Lower lobe of right lung (tissue), 2 donors: ENCODE data around the gene PHLPP1. TPM values are rescaled to one million over a fixed set of nuclear protein-coding genes. Genes with fewer than 3 reads are reported as not detected.

Experiments used
- ATAC-seq, 2 donors: fragments of 200-7000 bp; cut with Tn5 transposase; one replicate each; pipeline ENCODE4 v1.9.1; 2020 to 2022; ENCODE audit warnings: mild to moderate bottlenecking in 2 of 2, moderate library complexity in 2 of 2
- DNase-seq: peaks from one replicate; pipeline ENCODE4 v3.0.0-alpha.2; 2020
- H3K27ac ChIP-seq: fragments of 200-600 bp; one replicate; pipeline ENCODE4 v1.8.0; 2022
- H3K27me3 ChIP-seq: fragments of 200-600 bp; one replicate; pipeline ENCODE4 v1.8.0; 2022; ENCODE audit warnings: low read depth
- H3K36me3 ChIP-seq: fragments of 200-600 bp; one replicate; pipeline ENCODE4 v1.8.0; 2022; ENCODE audit warnings: mild to moderate bottlenecking
- H3K4me1 ChIP-seq: fragments of 200-600 bp; one replicate; pipeline ENCODE4 v1.8.0; 2022
- H3K4me3 ChIP-seq: fragments of 200-600 bp; one replicate; pipeline ENCODE4 v1.8.0; 2022; ENCODE audit warnings: mild to moderate bottlenecking
- H3K9me3 ChIP-seq: fragments of 200-600 bp; one replicate; pipeline ENCODE4 v1.8.0; 2022
- intact Hi-C: fragments of 100-400 bp; cut with DNase I; formaldehyde crosslinking; loops from one replicate; pipeline ENCODE4 v1.11.0; 2022
- total RNA-seq: library from RNA; stranded (reverse); fragmentation: NEBNext Ultra II Directional; extraction: Animal tissue kit (Norgen Biotek cat#: 25700); gene quantifications from one replicate; pipeline ENCODE4 v1.2.1, GENCODE V29; 2021
- TF ChIP-seq, protein P1 (sequence below): fragments of 200-600 bp; IDR thresholded peaks from one replicate; pipeline ENCODE4 v1.8.0; 2022; ENCODE audit warnings: antibody characterized with exemption, mild to moderate bottlenecking
- donor health status: DM: no; HTN: yes; CAD: no; lungs with severe emphysema.

PHLPP1 gene
- total RNA-seq, 1 donor from 2014 or later, result 12.6 TPM

DNA sequence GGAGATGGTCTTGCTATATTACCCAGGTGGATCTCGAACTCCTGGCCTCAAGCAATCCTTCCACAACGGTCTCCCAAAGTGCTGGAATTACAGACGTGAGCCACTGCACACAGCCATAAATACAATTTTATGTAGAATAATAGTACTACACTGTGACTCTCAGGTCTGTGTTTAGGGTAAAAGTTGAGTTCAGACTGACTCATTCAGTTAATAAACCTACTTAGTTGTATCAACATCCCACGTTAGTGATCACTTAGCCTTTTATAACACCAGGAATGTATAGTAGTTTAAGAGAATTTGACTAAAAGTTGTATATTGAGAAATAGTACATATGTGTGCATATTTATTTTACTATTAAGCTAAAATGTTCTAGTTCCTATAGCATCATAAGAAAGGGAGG, 237.5 kb downstream of the PHLPP1 start:
- no peak for DNase-seq
- ATAC-seq, result no peak
- intact Hi-C loops, result loop anchor here (10.0 kb wide), 1 partner anchor 238 kb away; the partner anchor contains the start of gene PHLPP1
- Histone ChIP-seq H3K36me3 (no peaks in the 10 kb centered on the region), H3K9me3 (no peaks in the 10 kb centered on the region), H3K4me1 (peaks cover 13% of the 10 kb centered on the region), H3K4me3 (no peak overlapping the region), H3K27me3 (no peaks in the 10 kb centered on the region), H3K27ac (no peak overlapping the region)
- TF ChIP-seq, protein P1, sequence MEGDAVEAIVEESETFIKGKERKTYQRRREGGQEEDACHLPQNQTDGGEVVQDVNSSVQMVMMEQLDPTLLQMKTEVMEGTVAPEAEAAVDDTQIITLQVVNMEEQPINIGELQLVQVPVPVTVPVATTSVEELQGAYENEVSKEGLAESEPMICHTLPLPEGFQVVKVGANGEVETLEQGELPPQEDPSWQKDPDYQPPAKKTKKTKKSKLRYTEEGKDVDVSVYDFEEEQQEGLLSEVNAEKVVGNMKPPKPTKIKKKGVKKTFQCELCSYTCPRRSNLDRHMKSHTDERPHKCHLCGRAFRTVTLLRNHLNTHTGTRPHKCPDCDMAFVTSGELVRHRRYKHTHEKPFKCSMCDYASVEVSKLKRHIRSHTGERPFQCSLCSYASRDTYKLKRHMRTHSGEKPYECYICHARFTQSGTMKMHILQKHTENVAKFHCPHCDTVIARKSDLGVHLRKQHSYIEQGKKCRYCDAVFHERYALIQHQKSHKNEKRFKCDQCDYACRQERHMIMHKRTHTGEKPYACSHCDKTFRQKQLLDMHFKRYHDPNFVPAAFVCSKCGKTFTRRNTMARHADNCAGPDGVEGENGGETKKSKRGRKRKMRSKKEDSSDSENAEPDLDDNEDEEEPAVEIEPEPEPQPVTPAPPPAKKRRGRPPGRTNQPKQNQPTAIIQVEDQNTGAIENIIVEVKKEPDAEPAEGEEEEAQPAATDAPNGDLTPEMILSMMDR, result no peak

DNA sequence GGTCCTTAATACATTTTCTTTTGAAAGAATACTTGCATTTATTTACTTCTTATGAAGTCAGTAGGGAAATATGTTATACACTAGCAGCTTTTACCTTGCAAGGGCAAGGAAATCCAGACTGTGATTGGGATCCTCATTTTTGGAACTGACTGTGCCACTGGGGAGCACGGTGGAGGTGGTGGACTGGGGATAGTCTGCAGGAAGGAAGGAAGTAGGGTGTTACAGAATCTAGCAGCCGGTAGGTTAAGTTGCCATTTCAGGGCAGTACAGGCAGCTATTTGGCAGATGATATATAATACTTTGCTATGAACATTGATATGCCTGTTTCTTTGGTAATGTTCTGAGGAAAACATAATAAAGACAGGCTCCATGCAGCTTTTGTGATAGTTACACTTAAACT, 238.3 kb downstream of the PHLPP1 start:
- Histone ChIP-seq H3K27ac (no peak overlapping the region), H3K36me3 (no peaks in the 10 kb centered on the region), H3K27me3 (no peaks in the 10 kb centered on the region), H3K4me3 (no peak overlapping the region), H3K4me1 (peaks cover 13% of the 10 kb centered on the region), H3K9me3 (no peaks in the 10 kb centered on the region)
- intact Hi-C loops, result loop anchor here (10.0 kb wide), 1 partner anchor 239 kb away; the partner anchor contains the start of gene PHLPP1
- TF ChIP-seq, protein P1, result no peak
- no peak for DNase-seq
- no peak for ATAC-seq

DNA sequence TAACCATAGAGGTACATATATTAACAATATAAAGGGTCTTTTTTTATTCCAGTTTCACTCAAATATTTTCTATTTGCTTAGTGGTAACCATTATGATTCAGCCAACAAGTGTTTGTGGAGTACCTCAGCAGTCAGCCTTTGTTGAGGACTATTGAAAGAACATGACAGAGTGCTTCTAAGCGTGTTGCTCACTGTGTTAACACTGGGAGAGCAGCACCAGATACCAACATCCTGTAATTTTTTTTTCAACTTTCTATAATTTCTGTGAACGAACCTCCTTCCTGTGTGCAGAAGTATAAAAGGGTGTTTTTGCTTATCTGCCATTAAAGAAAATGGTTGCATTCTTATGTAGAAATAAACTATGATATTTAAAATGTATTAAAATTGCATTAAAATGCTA, 239.0 kb downstream of the PHLPP1 start:
- DNase-seq (no peak), ATAC-seq (peak; percentile 61 to 74)
- H3K4me1 ChIP-seq, result peaks cover 13% of the 10 kb centered on the region
- no peak overlapping the region for H3K27ac ChIP-seq
- H3K4me3 ChIP-seq, result no peak overlapping the region
- H3K9me3 ChIP-seq, result no peaks in the 10 kb centered on the region
- intact Hi-C loops, result loop anchor here (10.0 kb wide), 1 partner anchor 240 kb away; the partner anchor contains the start of gene PHLPP1
- no peaks in the 10 kb centered on the region for H3K36me3 ChIP-seq
- no peaks in the 10 kb centered on the region for H3K27me3 ChIP-seq
- TF ChIP-seq, protein P1, result no peak

DNA sequence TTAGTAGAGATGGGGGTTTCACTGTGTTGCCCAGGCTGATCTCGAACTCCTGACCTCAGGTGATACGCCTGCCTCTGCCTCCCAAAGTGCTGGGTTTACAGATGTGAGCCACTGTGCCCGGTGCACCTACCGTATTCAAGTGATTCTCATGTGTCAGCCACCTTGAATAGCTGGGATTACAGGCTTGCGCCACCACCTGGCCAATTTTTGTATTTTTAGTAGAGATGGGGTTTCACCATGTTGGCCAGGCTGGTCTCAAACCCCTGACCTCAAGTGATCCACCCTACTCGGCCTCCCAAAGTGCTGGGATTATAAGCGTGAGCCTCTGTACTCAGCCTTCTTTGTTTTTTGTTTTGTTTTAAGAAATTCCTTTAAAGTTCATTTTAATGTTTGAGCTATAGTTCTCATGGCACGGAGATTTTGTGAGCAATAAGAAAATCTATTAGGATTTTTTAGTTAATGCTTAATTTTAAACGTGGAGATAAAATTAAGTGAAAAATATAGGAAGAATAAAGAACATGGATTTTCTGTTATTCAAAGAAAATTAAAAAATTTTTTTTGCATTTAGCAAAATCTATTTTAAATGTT, 242.6 kb downstream of the PHLPP1 start:
- ATAC-seq, result peak; percentile 64 to 65
- Histone ChIP-seq H3K4me3 (no peak overlapping the region), H3K4me1 (peaks cover 13% of the 10 kb centered on the region), H3K9me3 (no peaks in the 10 kb centered on the region), H3K27ac (no peak overlapping the region), H3K27me3 (no peaks in the 10 kb centered on the region), H3K36me3 (no peaks in the 10 kb centered on the region)
- intact Hi-C loops, result loop anchor here (10.0 kb wide), 1 partner anchor 243 kb away; the partner anchor contains the start of gene PHLPP1
- DNase-seq, result peak; percentile 53
- TF ChIP-seq, protein P1, result peak; percentile 51

DNA sequence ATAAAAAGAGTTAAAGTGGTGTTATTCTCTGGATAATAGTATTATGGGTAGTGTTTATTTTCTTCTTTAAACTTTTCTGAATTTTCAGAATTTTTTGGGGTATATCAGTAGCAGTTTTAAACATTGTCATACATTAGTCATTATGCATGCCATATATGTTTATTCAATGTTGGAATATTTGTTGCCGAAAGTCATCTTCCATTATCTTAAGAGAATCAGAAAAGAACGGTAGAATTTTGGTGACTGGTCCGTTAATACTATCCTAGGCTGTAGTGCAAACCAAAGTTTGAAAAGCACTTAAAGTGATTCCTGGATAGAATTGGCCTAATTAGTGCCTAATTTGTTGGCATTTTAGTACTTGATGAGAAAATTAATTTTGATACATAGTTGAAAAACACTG, 244.1 kb downstream of the PHLPP1 start:
- Histone ChIP-seq H3K9me3 (no peaks in the 10 kb centered on the region), H3K36me3 (peaks cover 8% of the 10 kb centered on the region), H3K27ac (no peak overlapping the region), H3K4me3 (no peak overlapping the region), H3K27me3 (no peaks in the 10 kb centered on the region), H3K4me1 (no peaks in the 10 kb centered on the region)
- TF ChIP-seq, protein P1, result no peak
- no peak for DNase-seq
- intact Hi-C loops, result loop anchor here (10.0 kb wide), 1 partner anchor 245 kb away; the partner anchor contains the start of gene PHLPP1
- ATAC-seq, result no peak
